MM.1S (cell line): ENCODE results near the gene EPN1.

Experiments
- EZH2phosphoT487 ChIP-seq: fragments of 300-600 bp; sonication (generic); IDR thresholded peaks from 2 replicates; pipeline ENCODE4 v1.6.1; 2018; ENCODE audit warnings: antibody characterized with exemption, low read length
- TF ChIP-seq, protein P1 (sequence below): fragments of 300-600 bp; sonication (generic); IDR thresholded peaks from 2 replicates; pipeline ENCODE4 v1.5.1; 2016; ENCODE audit warnings: antibody characterized with exemption, low read length, mixed read lengths

DNA sequence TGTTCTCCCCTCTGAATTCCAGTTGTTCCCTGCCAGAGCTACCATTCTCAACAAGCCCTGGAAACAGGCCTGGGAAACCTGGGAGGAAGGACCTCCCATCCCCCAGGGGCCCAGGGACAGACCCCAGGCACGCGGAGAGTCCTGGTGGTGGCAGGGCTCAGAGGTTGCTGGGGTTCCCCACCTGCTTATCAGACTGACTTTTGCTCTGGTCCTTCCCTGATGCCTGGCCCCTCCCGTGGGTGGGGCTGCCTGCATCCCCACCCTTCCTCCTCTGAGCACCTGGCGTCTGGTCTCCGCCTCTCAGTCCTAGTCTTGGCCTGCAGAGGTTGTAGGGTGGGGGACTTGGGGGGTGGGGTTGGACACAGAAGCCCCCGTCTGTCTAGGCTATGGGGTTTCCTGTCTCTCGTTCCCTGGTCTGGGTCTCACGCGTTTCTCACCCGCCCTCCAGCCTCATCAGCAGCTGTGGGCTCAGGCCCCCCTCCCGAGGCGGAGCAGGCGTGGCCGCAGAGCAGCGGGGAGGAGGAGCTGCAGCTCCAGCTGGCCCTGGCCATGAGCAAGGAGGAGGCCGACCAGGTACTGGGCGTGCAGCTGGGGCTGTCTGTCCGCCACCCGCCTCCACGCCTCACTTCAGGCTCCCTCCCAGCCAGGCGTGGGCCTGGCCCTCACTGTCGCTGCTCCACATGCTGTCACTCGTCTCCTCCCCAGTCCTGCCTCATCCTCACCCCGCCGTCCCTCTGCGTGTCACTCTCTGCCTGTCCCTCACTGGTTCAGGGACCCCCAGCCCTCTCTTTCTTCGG is 13.6 kb downstream of the EPN1 start:
- TF ChIP-seq, protein P1, sequence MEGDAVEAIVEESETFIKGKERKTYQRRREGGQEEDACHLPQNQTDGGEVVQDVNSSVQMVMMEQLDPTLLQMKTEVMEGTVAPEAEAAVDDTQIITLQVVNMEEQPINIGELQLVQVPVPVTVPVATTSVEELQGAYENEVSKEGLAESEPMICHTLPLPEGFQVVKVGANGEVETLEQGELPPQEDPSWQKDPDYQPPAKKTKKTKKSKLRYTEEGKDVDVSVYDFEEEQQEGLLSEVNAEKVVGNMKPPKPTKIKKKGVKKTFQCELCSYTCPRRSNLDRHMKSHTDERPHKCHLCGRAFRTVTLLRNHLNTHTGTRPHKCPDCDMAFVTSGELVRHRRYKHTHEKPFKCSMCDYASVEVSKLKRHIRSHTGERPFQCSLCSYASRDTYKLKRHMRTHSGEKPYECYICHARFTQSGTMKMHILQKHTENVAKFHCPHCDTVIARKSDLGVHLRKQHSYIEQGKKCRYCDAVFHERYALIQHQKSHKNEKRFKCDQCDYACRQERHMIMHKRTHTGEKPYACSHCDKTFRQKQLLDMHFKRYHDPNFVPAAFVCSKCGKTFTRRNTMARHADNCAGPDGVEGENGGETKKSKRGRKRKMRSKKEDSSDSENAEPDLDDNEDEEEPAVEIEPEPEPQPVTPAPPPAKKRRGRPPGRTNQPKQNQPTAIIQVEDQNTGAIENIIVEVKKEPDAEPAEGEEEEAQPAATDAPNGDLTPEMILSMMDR = no peak
- TF ChIP-seq EZH2phosphoT487 = no peak
